Measurements from ENCODE around the gene KCNJ1.

The KCNJ1 gene

GRCh38 chr11:128903248-128904061 is 36.4 kb upstream of the KCNJ1 start:
- DNase-seq = peak in 40 of 42 donors; percentile 34 to 87 (median 64)
- intact Hi-C loops (cut with DNase I) = no loop called here

GRCh38 chr11:128902515-128903066 is 35.5 kb upstream of the KCNJ1 start:
- DNase-seq = no peak
- intact Hi-C loops (cut with DNase I) = no loop called here

- intact Hi-C loops (cut with DNase I) = no loop called here
- DNase-seq = no peak
Measured at GRCh38 chr11:128901653-128902514, 34.8 kb upstream of the KCNJ1 start.

GRCh38 chr11:128900468-128900867 is 33.4 kb upstream of the KCNJ1 start:
- no peak for DNase-seq

GRCh38 chr11:128898580-128899344 is 31.7 kb upstream of the KCNJ1 start:
- intact Hi-C loops (cut with DNase I) = no loop called here

More at GRCh38 chr11:128900468-128900867, 33.4 kb upstream of the KCNJ1 start:
- intact Hi-C loops (cut with DNase I) = no loop called here

GRCh38 chr11:128897826-128898225 is 30.7 kb upstream of the KCNJ1 start:
- intact Hi-C loops (cut with DNase I) = no loop called here
- no peak for DNase-seq

More at GRCh38 chr11:128898580-128899344, 31.7 kb upstream of the KCNJ1 start:
- DNase-seq = no peak

- intact Hi-C loops (cut with DNase I) = no loop called here
- no peak for DNase-seq
Measured at GRCh38 chr11:128896356-128896755, 29.3 kb upstream of the KCNJ1 start.

GRCh38 chr11:128895526-128895925 is 28.4 kb upstream of the KCNJ1 start:
- DNase-seq = no peak
- intact Hi-C loops (cut with DNase I) = no loop called here

GRCh38 chr11:128894685-128895084 is 27.6 kb upstream of the KCNJ1 start:
- intact Hi-C loops (cut with DNase I) = no loop called here
- DNase-seq = no peak

- no peak for DNase-seq
- intact Hi-C loops (cut with DNase I) = no loop called here
Measured at GRCh38 chr11:128894286-128894681, 27.2 kb upstream of the KCNJ1 start.

- intact Hi-C loops (cut with DNase I) = no loop called here
- no peak for DNase-seq
Measured at GRCh38 chr11:128893578-128894285, 26.6 kb upstream of the KCNJ1 start.

GRCh38 chr11:128892866-128893565 is 25.9 kb upstream of the KCNJ1 start:
- intact Hi-C loops (cut with DNase I) = no loop called here
- DNase-seq = no peak

- DNase-seq = no peak
- intact Hi-C loops (cut with DNase I) = no loop called here
Measured at GRCh38 chr11:128891913-128892398, 24.9 kb upstream of the KCNJ1 start.

GRCh38 chr11:128890543-128891368 is 23.7 kb upstream of the KCNJ1 start, which contains the start of gene KCNJ5:
Gene KCNJ5 (plus strand): TSS chr11:128891356. CDS start chr11:128911274, 19,918 bp downstream.
- intact Hi-C loops (cut with DNase I) = no loop called here
- peak in 37 of 42 donors; percentile 16 to 73 (median 43) for DNase-seq

GRCh38 chr11:128890216-128890542 is 23.1 kb upstream of the KCNJ1 start:
- DNase-seq = no peak
- intact Hi-C loops (cut with DNase I) = no loop called here

- intact Hi-C loops (cut with DNase I) = no loop called here
- no peak for DNase-seq
Measured at GRCh38 chr11:128889657-128890213, 22.6 kb upstream of the KCNJ1 start.
